Measurements from ENCODE around the gene MARCKSL1. TPM values are rescaled to one million over a fixed set of nuclear protein-coding genes. Genes with fewer than 3 reads are reported as not detected.
A peak's percentile ranks its signal among the peaks of the same experiment; 100 is the strongest.

MARCKSL1 gene
- total RNA-seq, 2 donors from 2014 or later, result 484 to 543 TPM

- 0 to 1% methylated on average over 13 to 46 of the region's 46 CpGs for WGBS, 2 experiments (ENCODE audit: insufficient coverage in 1 of 2, insufficient read length in 1 of 2)
- peaks cover 49% of the 10 kb centered on the region for H3K36me3 ChIP-seq (ENCODE audit: control insufficient read depth, insufficient read depth, low read length)
- H3K27me3 Mint-ChIP-seq (ENCODE audit: insufficient read depth), result peaks cover 23% of the 10 kb centered on the region
- peak; percentile 67 for DNase-seq
- H3K9me3 ChIP-seq (ENCODE audit: control insufficient read depth, low read length), result no peaks in the 10 kb centered on the region
- no peaks in the 10 kb centered on the region for H3K9me3 Mint-ChIP-seq
- TF ChIP-seq, protein P1, sequence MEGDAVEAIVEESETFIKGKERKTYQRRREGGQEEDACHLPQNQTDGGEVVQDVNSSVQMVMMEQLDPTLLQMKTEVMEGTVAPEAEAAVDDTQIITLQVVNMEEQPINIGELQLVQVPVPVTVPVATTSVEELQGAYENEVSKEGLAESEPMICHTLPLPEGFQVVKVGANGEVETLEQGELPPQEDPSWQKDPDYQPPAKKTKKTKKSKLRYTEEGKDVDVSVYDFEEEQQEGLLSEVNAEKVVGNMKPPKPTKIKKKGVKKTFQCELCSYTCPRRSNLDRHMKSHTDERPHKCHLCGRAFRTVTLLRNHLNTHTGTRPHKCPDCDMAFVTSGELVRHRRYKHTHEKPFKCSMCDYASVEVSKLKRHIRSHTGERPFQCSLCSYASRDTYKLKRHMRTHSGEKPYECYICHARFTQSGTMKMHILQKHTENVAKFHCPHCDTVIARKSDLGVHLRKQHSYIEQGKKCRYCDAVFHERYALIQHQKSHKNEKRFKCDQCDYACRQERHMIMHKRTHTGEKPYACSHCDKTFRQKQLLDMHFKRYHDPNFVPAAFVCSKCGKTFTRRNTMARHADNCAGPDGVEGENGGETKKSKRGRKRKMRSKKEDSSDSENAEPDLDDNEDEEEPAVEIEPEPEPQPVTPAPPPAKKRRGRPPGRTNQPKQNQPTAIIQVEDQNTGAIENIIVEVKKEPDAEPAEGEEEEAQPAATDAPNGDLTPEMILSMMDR (conservative IDR thresholded peaks at IDR 0.05), result peak; percentile 78
- H3K4me3 Mint-ChIP-seq, result peak overlapping the region; percentile 89
- H3K4me3 ChIP-seq (ENCODE audit: low read length), result peak overlapping the region; percentile 97
- H3K9ac ChIP-seq (ENCODE audit: extremely low read depth, low read length, poor library complexity, severe bottlenecking), result peak overlapping the region; percentile 94
- peaks cover 41% of the 10 kb centered on the region for H3K36me3 Mint-ChIP-seq (ENCODE audit: low read depth)
- H3K4me1 Mint-ChIP-seq, result peaks cover 26% of the 10 kb centered on the region
- H3K27me3 ChIP-seq (ENCODE audit: control insufficient read depth, insufficient read depth, low read length, poor library complexity, severe bottlenecking), result peaks cover 9% of the 10 kb centered on the region
- H3K4me1 ChIP-seq (ENCODE audit: control insufficient read depth, insufficient read depth, low read length), result no peaks in the 10 kb centered on the region
- H3K27ac Mint-ChIP-seq, result peak overlapping the region; percentile 94
- H3K27ac ChIP-seq (ENCODE audit: low read depth, low read length), result peak overlapping the region; percentile 96
Observed at GRCh38 chr1:32334864-32335534, 1.0 kb downstream of the MARCKSL1 start.

GRCh38 chr1:32334274-32334861 is 1.7 kb downstream of the MARCKSL1 start:
- Histone ChIP-seq H3K27me3 (ENCODE audit: control insufficient read depth, insufficient read depth, low read length, poor library complexity, severe bottlenecking) (peaks cover 9% of the 10 kb centered on the region), H3K27ac (ENCODE audit: low read depth, low read length) (peak overlapping the region; percentile 96), H3K9ac (ENCODE audit: extremely low read depth, low read length, poor library complexity, severe bottlenecking) (peak overlapping the region; percentile 94), H3K4me3 (ENCODE audit: low read length) (peak overlapping the region; percentile 97), H3K4me1 (ENCODE audit: control insufficient read depth, insufficient read depth, low read length) (no peaks in the 10 kb centered on the region), H3K36me3 (ENCODE audit: control insufficient read depth, insufficient read depth, low read length) (peaks cover 55% of the 10 kb centered on the region), H3K9me3 (ENCODE audit: control insufficient read depth, low read length) (no peaks in the 10 kb centered on the region)
- TF ChIP-seq, protein P1 (conservative IDR thresholded peaks at IDR 0.05), result no peak
- no peak for DNase-seq
- 48% methylated on average over 4 to 9 of the region's 9 CpGs for WGBS, 2 experiments (ENCODE audit: insufficient coverage in 1 of 2, insufficient read length in 1 of 2)
- Mint-ChIP-seq H3K27me3 (ENCODE audit: insufficient read depth) (peaks cover 18% of the 10 kb centered on the region), H3K27ac (peak overlapping the region; percentile 94), H3K4me3 (peak overlapping the region; percentile 89), H3K36me3 (ENCODE audit: low read depth) (peaks cover 46% of the 10 kb centered on the region), H3K4me1 (peaks cover 26% of the 10 kb centered on the region), H3K9me3 (no peaks in the 10 kb centered on the region)

- H3K4me3 Mint-ChIP-seq, result peak overlapping the region; percentile 89
- 90 to 92% methylated on average over 2 of the region's 3 CpGs for WGBS, 2 experiments (ENCODE audit: insufficient coverage in 1 of 2, insufficient read length in 1 of 2)
- Histone ChIP-seq H3K27ac (ENCODE audit: low read depth, low read length) (no peak overlapping the region), H3K9ac (ENCODE audit: extremely low read depth, low read length, poor library complexity, severe bottlenecking) (peak overlapping the region; percentile 94), H3K27me3 (ENCODE audit: control insufficient read depth, insufficient read depth, low read length, poor library complexity, severe bottlenecking) (peaks cover 9% of the 10 kb centered on the region), H3K9me3 (ENCODE audit: control insufficient read depth, low read length) (no peaks in the 10 kb centered on the region), H3K4me1 (ENCODE audit: control insufficient read depth, insufficient read depth, low read length) (no peaks in the 10 kb centered on the region), H3K4me3 (ENCODE audit: low read length) (peak overlapping the region; percentile 97), H3K36me3 (ENCODE audit: control insufficient read depth, insufficient read depth, low read length) (peaks cover 65% of the 10 kb centered on the region)
- TF ChIP-seq, protein P1 (conservative IDR thresholded peaks at IDR 0.05), result no peak
- H3K9me3 Mint-ChIP-seq, result no peaks in the 10 kb centered on the region
- peaks cover 13% of the 10 kb centered on the region for H3K27me3 Mint-ChIP-seq (ENCODE audit: insufficient read depth)
- peaks cover 25% of the 10 kb centered on the region for H3K4me1 Mint-ChIP-seq
- peaks cover 55% of the 10 kb centered on the region for H3K36me3 Mint-ChIP-seq (ENCODE audit: low read depth)
- H3K27ac Mint-ChIP-seq, result peak overlapping the region; percentile 89
- no peak for DNase-seq
Observed at GRCh38 chr1:32333251-32333963, 2.6 kb downstream of the MARCKSL1 start.

All from endodermal cell (in vitro differentiated cells).